Neural cell (in vitro differentiated cells): ENCODE measurements around the gene STXBP5.

Experiments used
- EP300 ChIP-seq: fragments of 450-650 bp; conservative IDR thresholded peaks from 2 replicates; pipeline ENCODE4 v1.6.1; 2014; ENCODE audit warnings: antibody characterized with exemption, mild to moderate bottlenecking, moderate library complexity; ENCODE audit not compliant: poor library complexity, severe bottlenecking
- EZH2 ChIP-seq: fragments of 200-600, 300-800 bp; shearing (Covaris generic), sonication (generic); IDR thresholded peaks from 2 replicates; pipeline ENCODE4 v1.6.1; 2014; ENCODE audit warnings: antibody characterized with exemption, low read length, borderline replicate concordance, mild to moderate bottlenecking; ENCODE audit not compliant: insufficient read depth, poor library complexity, severe bottlenecking
- RAD21 ChIP-seq: fragments of 450-650 bp; conservative IDR thresholded peaks from 2 replicates; pipeline ENCODE4 v1.6.1; 2014; ENCODE audit warnings: antibody characterized with exemption, mild to moderate bottlenecking, moderate library complexity
- REST ChIP-seq: IDR thresholded peaks from 2 replicates; pipeline ENCODE4 v1.6.1; 2012; ENCODE audit warnings: borderline replicate concordance
- SMC3 ChIP-seq: fragments of 450-650 bp; conservative IDR thresholded peaks from 2 replicates; pipeline ENCODE4 v1.6.1; 2014; ENCODE audit warnings: antibody characterized with exemption, mild to moderate bottlenecking, moderate library complexity; ENCODE audit not compliant: poor library complexity
- TAF1 ChIP-seq: IDR thresholded peaks from 2 replicates; pipeline ENCODE4 v1.6.1; 2012; ENCODE audit warnings: low read depth
- TF ChIP-seq, protein P1 (sequence below): fragments of 450-650 bp; IDR thresholded peaks from 2 replicates; pipeline ENCODE4 v1.5.1; 2014; ENCODE audit warnings: antibody characterized with exemption, mild to moderate bottlenecking, moderate library complexity; ENCODE audit not compliant: poor library complexity, severe bottlenecking

DNA sequence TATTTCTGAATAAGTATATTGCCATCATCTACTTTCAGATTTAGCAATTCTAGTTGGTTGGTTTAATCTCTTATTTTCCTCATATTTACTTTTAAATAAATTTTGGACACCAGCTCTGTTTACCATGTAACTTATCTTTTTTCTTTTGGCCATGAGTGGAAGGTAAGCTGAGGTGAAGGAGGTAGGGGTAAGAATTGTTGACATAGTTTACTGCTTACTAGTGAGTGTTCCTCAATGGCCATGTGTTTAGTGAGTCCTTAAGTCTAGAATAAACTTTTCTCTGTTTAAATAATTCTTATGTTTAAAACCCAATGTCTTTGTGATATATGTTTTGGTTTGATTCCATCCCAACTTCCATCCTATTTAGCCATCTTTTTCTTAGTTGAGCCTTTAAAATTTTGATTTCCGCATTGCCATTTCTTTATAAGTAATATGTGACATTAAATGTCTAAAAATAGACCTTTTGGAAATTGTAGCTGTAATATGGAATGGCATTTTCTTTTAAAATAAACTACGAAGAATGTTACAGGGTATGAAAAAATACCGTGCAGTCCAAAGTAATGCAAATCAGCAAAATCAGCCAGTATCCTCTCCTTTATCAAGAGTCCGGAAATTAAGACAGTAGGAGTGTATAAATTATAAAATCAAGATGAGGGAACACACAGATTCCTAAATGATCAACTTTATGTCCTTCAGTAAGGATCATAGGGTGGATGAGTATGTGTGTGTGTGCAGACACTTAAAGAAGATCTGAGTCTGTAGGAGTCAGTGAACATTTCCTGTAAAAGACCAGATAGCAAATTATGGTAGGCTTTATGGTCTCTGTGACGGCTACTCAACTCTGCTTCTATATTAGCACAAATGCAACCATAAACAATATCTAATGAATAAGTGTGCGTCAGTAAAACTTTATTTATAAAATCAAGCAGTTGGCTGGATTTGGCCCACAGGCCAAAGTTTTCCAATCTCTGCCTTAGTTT, 10.3 kb downstream of the STXBP5 start:
- TF ChIP-seq REST: no peak
- TF ChIP-seq EZH2: no peak
- TF ChIP-seq, protein P1, sequence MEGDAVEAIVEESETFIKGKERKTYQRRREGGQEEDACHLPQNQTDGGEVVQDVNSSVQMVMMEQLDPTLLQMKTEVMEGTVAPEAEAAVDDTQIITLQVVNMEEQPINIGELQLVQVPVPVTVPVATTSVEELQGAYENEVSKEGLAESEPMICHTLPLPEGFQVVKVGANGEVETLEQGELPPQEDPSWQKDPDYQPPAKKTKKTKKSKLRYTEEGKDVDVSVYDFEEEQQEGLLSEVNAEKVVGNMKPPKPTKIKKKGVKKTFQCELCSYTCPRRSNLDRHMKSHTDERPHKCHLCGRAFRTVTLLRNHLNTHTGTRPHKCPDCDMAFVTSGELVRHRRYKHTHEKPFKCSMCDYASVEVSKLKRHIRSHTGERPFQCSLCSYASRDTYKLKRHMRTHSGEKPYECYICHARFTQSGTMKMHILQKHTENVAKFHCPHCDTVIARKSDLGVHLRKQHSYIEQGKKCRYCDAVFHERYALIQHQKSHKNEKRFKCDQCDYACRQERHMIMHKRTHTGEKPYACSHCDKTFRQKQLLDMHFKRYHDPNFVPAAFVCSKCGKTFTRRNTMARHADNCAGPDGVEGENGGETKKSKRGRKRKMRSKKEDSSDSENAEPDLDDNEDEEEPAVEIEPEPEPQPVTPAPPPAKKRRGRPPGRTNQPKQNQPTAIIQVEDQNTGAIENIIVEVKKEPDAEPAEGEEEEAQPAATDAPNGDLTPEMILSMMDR: no peak
- TF ChIP-seq RAD21: no peak
- TF ChIP-seq TAF1: no peak
- TF ChIP-seq SMC3: no peak
- no peak for TF ChIP-seq EP300
